Testis (tissue), 3 donors: ENCODE data around the gene SPZ1. TPM values are rescaled to one million over a fixed set of nuclear protein-coding genes. Genes with fewer than 3 reads are reported as not detected.

Experiments
- DNase-seq: peaks from one replicate; pipeline ENCODE4 v3.0.0-alpha.2; 2019
- H3K27ac ChIP-seq, 2 donors: fragments of 200-600 bp; sonication (generic); one replicate each; pipeline ENCODE4 v1.5.1; 2019
- H3K27me3 ChIP-seq: fragments of 200-600 bp; sonication (generic); one replicate; pipeline ENCODE4 v1.5.1; 2019
- H3K36me3 ChIP-seq: fragments of 200-600 bp; sonication (generic); one replicate; pipeline ENCODE4 v1.5.1; 2017; ENCODE audit warnings: low read depth; ENCODE audit errors: missing control alignments
- H3K4me1 ChIP-seq: fragments of 200-600 bp; sonication (generic); one replicate; pipeline ENCODE4 v1.5.1; 2019
- H3K4me3 ChIP-seq, 2 donors: fragments of 200-600 bp; sonication (generic); one replicate each; pipeline ENCODE4 v1.5.1; 2017 to 2019
- H3K9me3 ChIP-seq: fragments of 200-600 bp; sonication (generic); one replicate; pipeline ENCODE4 v1.5.1; 2017
- POLR2A ChIP-seq: fragments of 450-650 bp; IDR thresholded peaks from one replicate; pipeline ENCODE4 v1.6.1; 2017; ENCODE audit warnings: antibody characterized with exemption, mild to moderate bottlenecking, moderate library complexity
- WGBS, 2 donors: methylation state at CpG; one replicate each; pipeline ENCODE4 v1.1.5; 2018; 5-methylcytosine and 5-hydroxymethylcytosine counted together
- intact Hi-C: fragments of 100-400 bp; cut with DNase I; formaldehyde crosslinking; loops from one replicate; pipeline ENCODE4 v1.15.1; 2023; ENCODE audit warnings: low total_unique reads
- polyA plus RNA-seq: library from polyadenylated mRNA; stranded (reverse); fragments of 350-450 nt; fragmentation: Illumina TruSeq; extraction: RNeasy Lipid Tissue Mini Kit (QIAGEN cat#74804); gene quantifications from one replicate; pipeline ENCODE4 v1.2.3, GENCODE V29; 2014; ENCODE audit warnings: low read depth, low replicate concordance; ENCODE audit not compliant: insufficient read depth
- total RNA-seq, 2 donors: library from RNA; depleted of rRNA; stranded (reverse); fragments of >200 nt; gene quantifications; one replicate each; pipeline ENCODE4 v1.2.3, GENCODE V29; 2016
- TF ChIP-seq, protein P1 (sequence below), 3 experiments: fragments of 450-650 bp in 2 of 3; fragments of 200-600 bp in 1 of 3; sonication (generic) in 1 of 3; IDR thresholded peaks; one replicate each; pipeline ENCODE4 v1.5.1; 2016 to 2019; ENCODE audit warnings: antibody characterized with exemption in 3 of 3, mild to moderate bottlenecking in 2 of 3, moderate library complexity in 1 of 3

Gene SPZ1
- total and polyA plus RNA-seq, 3 donors from 2014 or later = 4.2 to 23.4 (median 7.7) TPM

DNA sequence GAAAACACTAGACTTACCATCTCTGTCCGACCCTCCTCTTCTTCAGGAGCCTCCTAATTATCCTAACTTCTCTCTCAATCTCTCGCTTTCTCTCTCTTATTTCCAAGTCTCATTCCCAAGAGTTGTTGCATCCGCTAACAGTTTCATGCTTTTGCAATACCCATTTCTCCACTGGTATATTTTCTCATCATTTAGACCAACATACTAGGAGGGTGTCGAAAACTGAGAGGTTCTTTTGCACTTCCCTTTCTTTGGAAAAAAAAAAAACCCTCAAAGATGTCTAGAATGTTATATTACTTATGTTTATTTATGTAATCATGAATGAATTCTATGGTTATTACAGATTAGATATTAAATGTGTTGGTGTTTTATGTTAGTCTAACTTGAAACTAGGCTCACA lies 35.9 kb downstream of the SPZ1 start:
- WGBS, 2 donors = 89 to 95% methylated on average over 4 of the region's 4 CpGs

DNA sequence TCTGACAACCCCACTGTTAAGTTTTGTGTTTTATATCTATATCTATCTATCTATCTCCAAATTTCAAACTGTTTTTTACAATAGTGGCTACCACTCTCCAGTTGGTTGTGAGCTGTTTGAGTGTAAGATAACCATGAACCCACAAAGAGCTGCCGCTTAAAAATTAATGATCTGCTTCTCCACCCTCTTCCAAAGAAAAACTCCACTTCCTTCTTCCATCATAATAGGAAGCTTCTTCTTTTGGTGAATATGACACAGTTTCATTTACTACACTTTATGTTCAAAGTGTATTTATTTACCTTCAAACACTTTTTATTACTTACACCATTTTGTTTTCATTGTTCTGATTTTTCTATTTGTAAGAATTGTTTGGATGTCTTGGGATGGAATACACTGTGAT lies 37.9 kb downstream of the SPZ1 start:
- Histone ChIP-seq H3K27me3 (no peaks in the 10 kb centered on the region), H3K4me1 (no peaks in the 10 kb centered on the region), H3K9me3 (no peaks in the 10 kb centered on the region), H3K4me3 (no peak overlapping the region), H3K36me3 (no peaks in the 10 kb centered on the region), H3K27ac (no peak overlapping the region)
- 96 to 97% methylated on average over 1 of the region's 1 CpG for WGBS, 2 donors
- no peak for TF ChIP-seq POLR2A
- TF ChIP-seq, protein P1, sequence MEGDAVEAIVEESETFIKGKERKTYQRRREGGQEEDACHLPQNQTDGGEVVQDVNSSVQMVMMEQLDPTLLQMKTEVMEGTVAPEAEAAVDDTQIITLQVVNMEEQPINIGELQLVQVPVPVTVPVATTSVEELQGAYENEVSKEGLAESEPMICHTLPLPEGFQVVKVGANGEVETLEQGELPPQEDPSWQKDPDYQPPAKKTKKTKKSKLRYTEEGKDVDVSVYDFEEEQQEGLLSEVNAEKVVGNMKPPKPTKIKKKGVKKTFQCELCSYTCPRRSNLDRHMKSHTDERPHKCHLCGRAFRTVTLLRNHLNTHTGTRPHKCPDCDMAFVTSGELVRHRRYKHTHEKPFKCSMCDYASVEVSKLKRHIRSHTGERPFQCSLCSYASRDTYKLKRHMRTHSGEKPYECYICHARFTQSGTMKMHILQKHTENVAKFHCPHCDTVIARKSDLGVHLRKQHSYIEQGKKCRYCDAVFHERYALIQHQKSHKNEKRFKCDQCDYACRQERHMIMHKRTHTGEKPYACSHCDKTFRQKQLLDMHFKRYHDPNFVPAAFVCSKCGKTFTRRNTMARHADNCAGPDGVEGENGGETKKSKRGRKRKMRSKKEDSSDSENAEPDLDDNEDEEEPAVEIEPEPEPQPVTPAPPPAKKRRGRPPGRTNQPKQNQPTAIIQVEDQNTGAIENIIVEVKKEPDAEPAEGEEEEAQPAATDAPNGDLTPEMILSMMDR (IDR thresholded peaks at IDR 0.05) = no peak
- no peak for DNase-seq
- intact Hi-C loops = no loop called here

More for the DNA sequence above, 35.9 kb downstream of the SPZ1 start:
- H3K27ac ChIP-seq = no peak overlapping the region
- intact Hi-C loops = no loop called here
- no peaks in the 10 kb centered on the region for H3K36me3 ChIP-seq
- no peaks in the 10 kb centered on the region for H3K27me3 ChIP-seq
- no peak for DNase-seq
- H3K9me3 ChIP-seq = no peaks in the 10 kb centered on the region
- no peaks in the 10 kb centered on the region for H3K4me1 ChIP-seq
- no peak overlapping the region for H3K4me3 ChIP-seq
- no peak for TF ChIP-seq POLR2A
- TF ChIP-seq, protein P1 (IDR thresholded peaks at IDR 0.05) = no peak

DNA sequence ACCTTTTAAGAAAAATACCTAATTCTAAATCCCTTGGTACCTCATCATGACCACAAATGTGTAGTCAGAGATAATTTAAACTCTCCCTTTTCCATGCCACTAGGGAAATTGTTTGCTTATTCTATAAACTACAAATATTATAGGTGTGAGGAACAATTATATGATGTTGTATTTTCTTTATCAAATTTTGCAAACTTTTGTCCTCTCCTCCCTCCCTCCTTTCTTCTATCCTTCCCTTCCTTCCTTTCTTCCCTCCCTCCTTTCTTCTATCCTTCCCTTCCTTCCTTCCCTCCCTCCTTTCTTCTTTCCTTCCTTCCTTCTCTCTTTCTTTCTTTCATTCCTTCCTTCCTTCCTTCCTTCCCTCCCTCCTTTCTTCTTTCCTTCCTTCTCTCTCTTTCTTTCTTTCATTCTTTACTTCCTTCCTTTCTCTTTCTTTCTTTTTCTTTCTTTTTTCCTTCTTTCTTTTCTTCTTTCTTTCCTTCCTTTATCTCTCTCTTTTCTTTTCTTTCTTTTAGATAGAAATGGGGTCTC lies 41.2 kb downstream of the SPZ1 start:
- Histone ChIP-seq H3K4me3 (no peak overlapping the region), H3K27ac (no peak overlapping the region), H3K36me3 (no peaks in the 10 kb centered on the region), H3K4me1 (no peaks in the 10 kb centered on the region), H3K27me3 (no peaks in the 10 kb centered on the region), H3K9me3 (no peaks in the 10 kb centered on the region)
- intact Hi-C loops = no loop called here
- no peak for DNase-seq
- TF ChIP-seq, protein P1 (IDR thresholded peaks at IDR 0.05) = no peak
- TF ChIP-seq POLR2A = no peak

DNA sequence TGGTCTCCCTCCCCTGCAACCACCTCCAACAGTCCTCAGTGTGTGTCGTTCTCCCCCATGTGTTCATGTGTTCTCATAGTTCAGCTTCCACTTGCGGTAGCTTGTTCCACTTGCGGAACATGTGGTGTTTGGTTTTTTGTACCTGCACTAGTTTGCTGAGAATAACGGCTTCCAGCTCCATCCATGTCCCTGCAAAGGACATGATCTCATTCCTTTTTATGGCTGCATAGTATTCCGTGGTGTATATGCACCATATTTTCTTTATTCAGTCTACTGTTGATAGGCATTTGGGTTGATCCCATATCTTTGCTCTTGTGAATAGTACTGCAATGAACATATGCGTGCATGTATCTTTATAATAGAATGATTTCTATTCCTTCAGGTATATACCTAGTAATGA lies 45.1 kb downstream of the SPZ1 start:
- H3K9me3 ChIP-seq = no peaks in the 10 kb centered on the region
- no peaks in the 10 kb centered on the region for H3K36me3 ChIP-seq
- no peak overlapping the region for H3K27ac ChIP-seq
- H3K4me1 ChIP-seq = no peaks in the 10 kb centered on the region
- intact Hi-C loops = no loop called here
- no peak for DNase-seq
- no peaks in the 10 kb centered on the region for H3K27me3 ChIP-seq
- 87 to 94% methylated on average over 6 of the region's 6 CpGs for WGBS, 2 donors
- H3K4me3 ChIP-seq = no peak overlapping the region
- no peak for TF ChIP-seq POLR2A
- TF ChIP-seq, protein P1 (IDR thresholded peaks at IDR 0.05) = no peak
